Endothelial cell (in vitro differentiated cells): ENCODE data around the gene PALD1. TPM values are rescaled to one million over a fixed set of nuclear protein-coding genes. Genes with fewer than 3 reads are reported as not detected.
"Not testable (repeated sequence)": the region's sequence is repeated elsewhere in the genome, so short reads cannot be mapped to it uniquely, and the experiment has no call there.

Experiments used
- DNase-seq: peaks from one replicate; pipeline ENCODE4 v3.0.0; 2021; ENCODE audit warnings: low spot score
- H3K27ac Mint-ChIP-seq: one replicate; pipeline ENCODE4 v1.8.0; 2021; ENCODE audit warnings: mixed read lengths, inconsistent platforms; ENCODE audit not compliant: unreplicated experiment
- H3K27me3 Mint-ChIP-seq: one replicate; pipeline ENCODE4 v1.8.0; 2021; ENCODE audit warnings: mild to moderate bottlenecking, moderate library complexity, mixed read lengths, inconsistent platforms; ENCODE audit not compliant: unreplicated experiment
- H3K36me3 Mint-ChIP-seq: one replicate; pipeline ENCODE4 v1.8.0; 2021; ENCODE audit warnings: mild to moderate bottlenecking, low read depth, mixed read lengths, inconsistent platforms; ENCODE audit not compliant: unreplicated experiment
- H3K4me1 Mint-ChIP-seq: one replicate; pipeline ENCODE4 v1.8.0; 2021; ENCODE audit warnings: mild to moderate bottlenecking, mixed read lengths, inconsistent platforms; ENCODE audit not compliant: unreplicated experiment
- H3K4me3 Mint-ChIP-seq: one replicate; pipeline ENCODE4 v1.8.0; 2021; ENCODE audit warnings: mild to moderate bottlenecking, mixed read lengths, inconsistent platforms; ENCODE audit not compliant: unreplicated experiment
- H3K9me3 Mint-ChIP-seq: one replicate; pipeline ENCODE4 v1.8.0; 2021; ENCODE audit warnings: mixed read lengths, inconsistent platforms; ENCODE audit not compliant: unreplicated experiment
- total RNA-seq: library from RNA; stranded (reverse); fragmentation: NEBNext Ultra II Directional; extraction: Animal tissue kit (Norgen Biotek cat#: 25700); gene quantifications from one replicate; pipeline ENCODE4 v1.2.1, GENCODE V29; 2021; ENCODE audit not compliant: unreplicated experiment
- TF ChIP-seq, protein P1 (sequence below): fragments of 200-600 bp; sonication (generic); IDR thresholded peaks from one replicate; pipeline ENCODE4 v1.5.0; 2021; ENCODE audit warnings: antibody characterized with exemption; ENCODE audit not compliant: unreplicated experiment

The PALD1 gene
- total RNA-seq, 1 donor from 2014 or later = 166 TPM

DNA sequence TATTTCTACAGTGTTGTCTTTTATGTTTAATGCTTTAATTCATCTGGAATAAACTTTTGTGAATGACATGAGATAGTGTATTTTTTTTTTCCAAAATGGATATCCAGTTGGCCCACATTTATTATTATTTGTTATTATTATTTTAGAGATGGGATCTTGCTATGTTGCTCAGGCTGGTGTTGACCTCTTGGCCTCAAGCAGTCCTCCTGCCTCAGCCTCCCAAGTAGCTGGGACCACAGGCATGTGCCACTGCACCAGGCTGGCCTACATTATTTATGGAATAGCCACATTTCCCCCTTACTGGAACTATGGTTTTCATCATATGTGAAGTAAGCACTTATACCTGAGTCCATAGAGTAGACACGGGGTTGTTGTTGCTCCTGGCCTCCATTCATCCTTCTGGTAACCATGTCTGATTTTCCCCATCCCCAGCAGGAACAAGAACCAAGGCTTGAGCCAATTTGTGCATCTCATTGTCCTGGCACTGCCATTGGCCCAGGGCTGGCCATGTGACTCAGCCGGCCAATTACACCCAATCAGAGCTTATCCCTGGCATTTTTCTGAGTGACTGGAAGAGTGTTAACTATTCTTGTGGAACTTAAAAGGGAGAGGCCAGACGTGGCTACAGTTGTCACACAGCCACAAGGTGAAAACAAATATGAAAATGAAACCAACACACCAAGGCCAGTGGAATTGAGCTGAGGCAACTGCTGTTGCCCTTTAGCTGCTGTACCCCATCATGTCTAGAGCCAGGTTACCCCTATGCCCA is 100.9 kb downstream of the PALD1 start:
- no peak overlapping the region for H3K27ac Mint-ChIP-seq
- H3K4me3 Mint-ChIP-seq = no peak overlapping the region
- peaks cover 5% of the 10 kb centered on the region for H3K27me3 Mint-ChIP-seq
- H3K36me3 Mint-ChIP-seq = no peaks in the 10 kb centered on the region
- DNase-seq = no peak
- no peaks in the 10 kb centered on the region for H3K9me3 Mint-ChIP-seq
- H3K4me1 Mint-ChIP-seq = peaks cover 17% of the 10 kb centered on the region
- TF ChIP-seq, protein P1, sequence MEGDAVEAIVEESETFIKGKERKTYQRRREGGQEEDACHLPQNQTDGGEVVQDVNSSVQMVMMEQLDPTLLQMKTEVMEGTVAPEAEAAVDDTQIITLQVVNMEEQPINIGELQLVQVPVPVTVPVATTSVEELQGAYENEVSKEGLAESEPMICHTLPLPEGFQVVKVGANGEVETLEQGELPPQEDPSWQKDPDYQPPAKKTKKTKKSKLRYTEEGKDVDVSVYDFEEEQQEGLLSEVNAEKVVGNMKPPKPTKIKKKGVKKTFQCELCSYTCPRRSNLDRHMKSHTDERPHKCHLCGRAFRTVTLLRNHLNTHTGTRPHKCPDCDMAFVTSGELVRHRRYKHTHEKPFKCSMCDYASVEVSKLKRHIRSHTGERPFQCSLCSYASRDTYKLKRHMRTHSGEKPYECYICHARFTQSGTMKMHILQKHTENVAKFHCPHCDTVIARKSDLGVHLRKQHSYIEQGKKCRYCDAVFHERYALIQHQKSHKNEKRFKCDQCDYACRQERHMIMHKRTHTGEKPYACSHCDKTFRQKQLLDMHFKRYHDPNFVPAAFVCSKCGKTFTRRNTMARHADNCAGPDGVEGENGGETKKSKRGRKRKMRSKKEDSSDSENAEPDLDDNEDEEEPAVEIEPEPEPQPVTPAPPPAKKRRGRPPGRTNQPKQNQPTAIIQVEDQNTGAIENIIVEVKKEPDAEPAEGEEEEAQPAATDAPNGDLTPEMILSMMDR = no peak

DNA sequence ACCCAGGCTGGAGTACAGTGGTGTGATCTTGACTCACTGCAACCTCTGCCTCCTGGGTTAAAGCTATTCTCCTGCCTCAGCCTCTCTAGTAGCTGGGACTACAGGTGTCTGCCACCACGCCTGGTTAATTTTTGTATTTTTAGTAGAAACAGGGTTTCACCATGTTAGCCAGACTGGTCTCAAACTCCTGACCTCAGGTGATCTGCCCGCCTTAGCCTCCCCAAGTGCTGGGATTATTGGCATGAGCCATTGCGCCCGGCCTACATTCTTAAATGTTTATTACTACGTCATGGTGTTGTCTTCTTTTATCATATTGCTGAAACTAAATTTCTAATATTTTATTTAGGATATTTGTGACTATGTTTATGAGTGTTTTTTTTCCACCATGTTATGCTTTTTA is 102.6 kb downstream of the PALD1 start:
- H3K9me3 Mint-ChIP-seq, H3K36me3 Mint-ChIP-seq, DNase-seq, H3K27ac Mint-ChIP-seq, H3K27me3 Mint-ChIP-seq, H3K4me3 Mint-ChIP-seq: not testable (repeated sequence)
- peaks cover 26% of the 10 kb centered on the region for H3K4me1 Mint-ChIP-seq

DNA sequence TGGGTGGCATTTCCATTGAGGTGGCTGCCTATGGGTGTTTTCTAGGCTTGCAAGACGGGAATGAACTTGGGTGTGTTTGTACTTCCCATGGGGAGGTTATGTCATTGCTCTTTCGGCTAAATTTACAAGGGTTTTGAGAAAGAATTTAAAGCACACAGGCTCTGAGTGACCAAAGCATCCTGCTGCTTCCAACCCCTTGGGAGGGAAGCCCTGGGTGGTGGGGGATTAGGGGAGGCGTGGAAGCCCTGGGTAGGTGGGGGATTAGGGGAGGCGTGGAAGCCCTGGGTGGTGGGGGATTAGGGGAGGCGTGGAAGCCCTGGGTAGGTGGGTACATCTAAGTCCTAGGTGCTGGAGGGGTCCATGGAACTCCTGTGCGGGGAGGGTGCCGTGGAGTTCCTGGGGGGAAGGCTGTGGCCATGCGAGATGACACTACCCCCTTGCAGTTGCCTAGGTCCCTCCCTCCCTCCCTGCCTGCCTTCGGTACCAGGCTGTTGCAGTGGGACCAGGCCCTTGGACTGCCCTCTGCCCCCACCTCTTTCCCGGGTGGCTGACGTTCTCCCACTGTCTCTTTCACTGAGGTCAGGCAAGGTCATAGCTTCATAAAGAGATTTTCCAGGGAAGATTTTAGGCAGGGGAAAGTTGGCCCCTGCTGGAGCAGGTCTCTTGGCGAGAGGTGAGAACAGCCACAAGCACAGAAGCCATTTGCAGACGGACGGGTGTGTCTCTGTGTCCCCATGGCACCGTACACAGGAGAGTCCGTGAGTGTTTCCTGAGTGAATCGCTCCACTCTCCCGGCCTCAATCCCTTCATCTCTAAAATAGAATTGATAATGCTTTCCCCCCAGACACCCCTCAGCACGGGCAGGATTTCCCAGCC is 104.5 kb downstream of the PALD1 start:
- no peak overlapping the region for H3K4me3 Mint-ChIP-seq
- H3K4me1 Mint-ChIP-seq = peaks cover 29% of the 10 kb centered on the region
- no peaks in the 10 kb centered on the region for H3K9me3 Mint-ChIP-seq
- no peaks in the 10 kb centered on the region for H3K36me3 Mint-ChIP-seq
- no peak overlapping the region for H3K27ac Mint-ChIP-seq
- TF ChIP-seq, protein P1 = no peak
- DNase-seq = no peak
- H3K27me3 Mint-ChIP-seq = no peaks in the 10 kb centered on the region

DNA sequence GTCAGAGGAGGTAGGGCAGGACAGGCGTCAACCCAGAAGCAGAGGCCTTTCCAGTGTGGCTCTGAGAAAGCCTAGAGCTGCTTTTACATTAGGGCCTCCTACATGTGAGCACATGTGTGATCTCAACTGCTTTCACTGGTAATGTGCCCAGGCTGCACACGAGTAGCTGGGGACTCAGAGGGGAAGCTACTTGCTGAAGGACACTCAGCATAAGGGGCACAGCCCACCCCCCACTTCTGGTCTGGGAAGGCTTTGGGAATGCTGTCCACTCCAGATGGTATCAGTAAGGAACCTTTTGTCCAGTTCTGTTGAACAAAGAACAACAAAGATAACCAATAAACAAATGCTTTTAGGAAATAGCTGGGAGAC is 105.1 kb downstream of the PALD1 start:
- Mint-ChIP-seq H3K9me3 (no peaks in the 10 kb centered on the region), H3K36me3 (no peaks in the 10 kb centered on the region), H3K27ac (no peak overlapping the region), H3K4me3 (no peak overlapping the region), H3K27me3 (no peaks in the 10 kb centered on the region), H3K4me1 (peaks cover 31% of the 10 kb centered on the region)
- TF ChIP-seq, protein P1 = no peak
- DNase-seq = no peak

DNA sequence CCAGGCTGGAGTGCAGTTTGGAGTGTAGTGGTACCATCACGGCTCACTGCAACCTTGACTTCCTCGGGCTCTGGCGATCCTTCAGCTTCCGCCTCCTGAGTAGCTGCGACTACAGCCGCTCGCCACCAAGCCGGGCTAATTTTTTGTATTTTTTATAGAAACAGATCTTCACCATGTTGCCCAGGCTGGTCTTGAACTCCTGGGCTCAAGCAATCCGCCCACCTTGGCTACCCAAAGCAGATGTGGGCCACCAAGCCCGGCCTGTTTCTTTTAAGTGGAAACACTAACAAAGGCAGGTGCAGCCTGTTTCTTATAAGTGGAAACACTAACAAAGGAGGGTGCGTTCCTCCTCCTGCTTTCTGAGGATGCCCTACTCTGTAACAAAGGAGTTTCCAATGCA is 105.8 kb downstream of the PALD1 start:
- no peaks in the 10 kb centered on the region for H3K9me3 Mint-ChIP-seq
- H3K27ac Mint-ChIP-seq = no peak overlapping the region
- DNase-seq = no peak
- peaks cover 31% of the 10 kb centered on the region for H3K4me1 Mint-ChIP-seq
- H3K36me3 Mint-ChIP-seq = no peaks in the 10 kb centered on the region
- TF ChIP-seq, protein P1 = no peak
- peaks cover 4% of the 10 kb centered on the region for H3K27me3 Mint-ChIP-seq
- H3K4me3 Mint-ChIP-seq = no peak overlapping the region
